H1 (cell line): Measurements from ENCODE around the gene GREM2. TPM values are rescaled to one million over a fixed set of nuclear protein-coding genes. Genes with fewer than 3 reads are reported as not detected.
A peak's percentile ranks its signal among the peaks of the same experiment; 100 is the strongest.

Source experiments
- CTCF ChIA-PET: fragments of 300-600 bp; sonication (Branson Sonifier 250); formaldehyde crosslinking; loops from one replicate; lab custom pipeline; 2021; ENCODE audit not compliant: partially characterized antibody; lab: Charles Lee
- POLR2A ChIA-PET: fragments of 300-600 bp; sonication (Branson Sonifier 250); formaldehyde crosslinking; loops from one replicate; lab custom pipeline; 2021; ENCODE audit warnings: inconsistent platforms; ENCODE audit not compliant: partially characterized antibody; lab: Charles Lee
- DNase-seq, 2 experiments: peaks; one replicate each; pipeline versions ENCODE4 v3.0.0 to v3.0.0-alpha.2; 2010 to 2022; ENCODE audit warnings: low spot score in 2 of 2, low read depth in 1 of 2, mixed read lengths in 1 of 2
- FAIRE-seq: peaks from 2 replicates; lab custom pipeline; 2011; peaks lifted over from hg19 to GRCh38; lab: Jason Lieb, UNC
- H2AFZ ChIP-seq: 2 replicates; pipeline ENCODE4 v1.8.1; 2012; ENCODE audit warnings: low read length, inconsistent platforms
- H2AK5ac ChIP-seq: 2 replicates; pipeline ENCODE4 v1.6.1; 2013; ENCODE audit warnings: low read depth, low read length
- H2BK120ac ChIP-seq: replicated peaks from 2 replicates; pipeline ENCODE3; 2013; ENCODE audit warnings: low read depth, low read length, inconsistent platforms
- H2BK12ac ChIP-seq: 2 replicates; pipeline ENCODE4 v1.6.1; 2013; ENCODE audit warnings: low read depth, low read length
- H2BK15ac ChIP-seq: 2 replicates; pipeline ENCODE4 v1.6.1; 2013; ENCODE audit warnings: low read length
- H2BK20ac ChIP-seq: 2 replicates; pipeline ENCODE4 v1.6.1; 2013; ENCODE audit warnings: low read length
- H2BK5ac ChIP-seq: 2 replicates; pipeline ENCODE4 v1.6.1; 2013; ENCODE audit warnings: low read depth, low read length
- H3K14ac ChIP-seq: 2 replicates; pipeline ENCODE4 v1.6.1; 2013; ENCODE audit warnings: inconsistent platforms; ENCODE audit not compliant: insufficient read length
- H3K18ac ChIP-seq: 2 replicates; pipeline ENCODE4 v1.6.1; 2013; ENCODE audit warnings: low read length; ENCODE audit errors: extremely low read depth
- H3K23ac ChIP-seq: 2 replicates; pipeline ENCODE4 v1.6.1; 2013; ENCODE audit warnings: inconsistent platforms; ENCODE audit not compliant: insufficient read length
- H3K23me2 ChIP-seq: 2 replicates; pipeline ENCODE4 v1.6.1; 2013; ENCODE audit warnings: low read depth, low read length
- H3K27ac ChIP-seq: 2 replicates; pipeline ENCODE4 v1.6.1; 2011; ENCODE audit warnings: low read depth, low read length, inconsistent platforms
- H3K27me3 ChIP-seq, 4 experiments: replicated peaks in 1 of 4; 1 replicate in 1 of 4; 2 replicates in 3 of 4; pipeline versions ENCODE4 v1.6.1 to v1.8.1; 2011 to 2013; ENCODE audit warnings: low read length in 3 of 4, mild to moderate bottlenecking in 3 of 4, inconsistent platforms in 2 of 4, mixed read lengths in 2 of 4, moderate library complexity in 1 of 4; ENCODE audit not compliant: control insufficient read depth in 3 of 4, insufficient read depth in 3 of 4; ENCODE audit errors: extremely low read depth in 1 of 4
- H3K36me3 ChIP-seq, 4 experiments: 2 replicates each; pipeline versions ENCODE4 v1.6.1 to v1.8.1; 2011 to 2013; ENCODE audit warnings: mild to moderate bottlenecking in 4 of 4, low read length in 3 of 4, moderate library complexity in 2 of 4, control low read depth in 1 of 4, inconsistent platforms in 1 of 4; ENCODE audit not compliant: insufficient read depth in 4 of 4, control insufficient read depth in 2 of 4
- H3K4ac ChIP-seq: replicated peaks from 2 replicates; pipeline ENCODE3; 2013; ENCODE audit warnings: low read length, low read depth, mixed read lengths, inconsistent platforms; ENCODE audit not compliant: insufficient read length
- H3K4me1 ChIP-seq, 4 experiments: replicated peaks in 1 of 4; 1 replicate in 1 of 4; 2 replicates in 3 of 4; pipeline versions ENCODE4 v1.6.1 to v1.8.1; 2011 to 2013; ENCODE audit warnings: low read length in 3 of 4, inconsistent platforms in 2 of 4, mixed read lengths in 1 of 4; ENCODE audit not compliant: insufficient read depth in 4 of 4, control insufficient read depth in 3 of 4
- H3K4me2 ChIP-seq, 2 experiments: 2 replicates each; pipeline versions ENCODE4 v1.6.1 to v1.8.1; 2011 to 2013; ENCODE audit warnings: low read depth in 2 of 2, low read length in 2 of 2, control low read depth in 1 of 2, inconsistent platforms in 1 of 2, mild to moderate bottlenecking in 1 of 2; ENCODE audit not compliant: insufficient read depth in 1 of 2
- H3K4me3 ChIP-seq, 4 experiments: fragments of 200-600, 300-600 bp in 1 of 4; sonication (generic), shearing (Covaris generic), sonication (Bioruptor Twin) in 1 of 4; 2 replicates each; pipeline versions ENCODE4 v1.5.1 to v1.8.1; 2011 to 2016; ENCODE audit warnings: low read length in 4 of 4, low read depth in 3 of 4, control low read depth in 2 of 4, inconsistent platforms in 2 of 4, mild to moderate bottlenecking in 2 of 4, mixed read lengths in 1 of 4, moderate library complexity in 1 of 4; ENCODE audit not compliant: insufficient read depth in 2 of 4; ENCODE audit errors: extremely low read depth in 1 of 4
- H3K56ac ChIP-seq: replicated peaks from 2 replicates; pipeline ENCODE3; 2013; ENCODE audit warnings: low read depth, mild to moderate bottlenecking, mixed read lengths, low read length, inconsistent platforms; ENCODE audit not compliant: insufficient read length
- H3K79me1 ChIP-seq: 2 replicates; pipeline ENCODE4 v1.6.1; 2013; ENCODE audit warnings: low read depth, low read length, control low read depth
- H3K79me2 ChIP-seq, 2 experiments: 2 replicates each; pipeline versions ENCODE4 v1.6.1 to v1.8.1; 2012 to 2013; ENCODE audit warnings: low read length in 2 of 2, mild to moderate bottlenecking in 2 of 2, inconsistent platforms in 1 of 2; ENCODE audit not compliant: insufficient read depth in 2 of 2, control insufficient read depth in 1 of 2
- H3K9ac ChIP-seq, 4 experiments: replicated peaks in 1 of 4; 1 replicate in 1 of 4; 2 replicates in 3 of 4; pipeline versions ENCODE4 v1.6.1 to v1.8.1; 2011 to 2013; ENCODE audit warnings: low read depth in 3 of 4, low read length in 3 of 4, control low read depth in 2 of 4, mild to moderate bottlenecking in 2 of 4, moderate library complexity in 2 of 4, inconsistent platforms in 1 of 4; ENCODE audit errors: extremely low read depth in 1 of 4
- H3K9me3 ChIP-seq, 2 experiments: 2 replicates each; pipeline versions ENCODE4 v1.6.1 to v1.8.1; 2012 to 2013; ENCODE audit warnings: mild to moderate bottlenecking in 2 of 2, moderate library complexity in 2 of 2, control low read depth in 1 of 2, inconsistent platforms in 1 of 2, low read depth in 1 of 2, low read length in 1 of 2, mixed read lengths in 1 of 2; ENCODE audit not compliant: insufficient read depth in 2 of 2
- H4K20me1 ChIP-seq, 2 experiments: replicated peaks in 1 of 2; 2 replicates each; pipeline versions ENCODE3 to v1.8.1; 2011 to 2013; ENCODE audit warnings: inconsistent platforms in 2 of 2, low read length in 2 of 2, mild to moderate bottlenecking in 1 of 2; ENCODE audit not compliant: insufficient read depth in 2 of 2, control insufficient read depth in 1 of 2
- H4K5ac ChIP-seq: 2 replicates; pipeline ENCODE4 v1.6.1; 2013; ENCODE audit warnings: low read length, low read depth, mixed read lengths, inconsistent platforms; ENCODE audit not compliant: insufficient read length
- H4K8ac ChIP-seq: 2 replicates; pipeline ENCODE4 v1.8.0; 2013; ENCODE audit warnings: mild to moderate bottlenecking, moderate library complexity, low read length, inconsistent platforms; ENCODE audit not compliant: insufficient read depth; ENCODE audit errors: extremely low read depth
- H4K91ac ChIP-seq: replicated peaks from 2 replicates; pipeline ENCODE3; 2013; ENCODE audit warnings: low read length, mixed read lengths, inconsistent platforms; ENCODE audit not compliant: insufficient read length
- ASH2L ChIP-seq: fragments of 200-600, 300-600 bp; sonication (generic); IDR thresholded peaks from one replicate; pipeline ENCODE4 v1.7.1; 2017; ENCODE audit warnings: low read length
- WGBS, 2 experiments: shearing (Covaris generic) in 1 of 2; methylation state at CpG; one replicate each; pipeline versions ENCODE4 v1.1.6 to v1.1.7; 2013 to 2015; ENCODE audit warnings: low lambda C conversion rate in 2 of 2, mixed read lengths in 2 of 2, inconsistent platforms in 1 of 2, low coverage in 1 of 2, missing lambda C conversion rate in 1 of 2; ENCODE audit not compliant: insufficient replicate concordance in 2 of 2, insufficient coverage in 1 of 2, insufficient read length in 1 of 2; ENCODE audit errors: extremely low coverage in 1 of 2, missing lambda C conversion rate in 1 of 2; 5-methylcytosine and 5-hydroxymethylcytosine counted together
- polyA plus RNA-seq, 7 experiments: library from polyadenylated mRNA; depleted of rRNA in 3 of 7; stranded (reverse) in 5 of 7; unstranded in 2 of 7; fragments of >200 nt in 5 of 7; fragments of 200-250 nt in 2 of 7; gene quantifications; 1 replicate in 5 of 7; 2 replicates in 1 of 7; 4 replicates in 1 of 7; pipeline versions ENCODE4 v1.2.1 to v1.2.3, GENCODE V29; 2011 to 2013; ENCODE audit warnings: missing spikeins in 2 of 7, mixed read lengths in 2 of 7
- total RNA-seq: library from RNA; stranded (reverse); fragmentation: NEBNext Ultra II Directional; extraction: Animal tissue kit (Norgen Biotek cat#: 25700); gene quantifications from 2 replicates; pipeline ENCODE4 v1.2.1, GENCODE V29; 2021
- TF ChIP-seq, protein P1 (sequence below): IDR thresholded peaks from 2 replicates; pipeline ENCODE4 v1.6.1; 2012; ENCODE audit warnings: inconsistent platforms

The GREM2 gene
- total and polyA plus RNA-seq, 2 of the 8 experiments (the other 6 are each of a cell fraction or from before 2014, with no cell fraction given) = 0.05 TPM; not detected in 1

DNA sequence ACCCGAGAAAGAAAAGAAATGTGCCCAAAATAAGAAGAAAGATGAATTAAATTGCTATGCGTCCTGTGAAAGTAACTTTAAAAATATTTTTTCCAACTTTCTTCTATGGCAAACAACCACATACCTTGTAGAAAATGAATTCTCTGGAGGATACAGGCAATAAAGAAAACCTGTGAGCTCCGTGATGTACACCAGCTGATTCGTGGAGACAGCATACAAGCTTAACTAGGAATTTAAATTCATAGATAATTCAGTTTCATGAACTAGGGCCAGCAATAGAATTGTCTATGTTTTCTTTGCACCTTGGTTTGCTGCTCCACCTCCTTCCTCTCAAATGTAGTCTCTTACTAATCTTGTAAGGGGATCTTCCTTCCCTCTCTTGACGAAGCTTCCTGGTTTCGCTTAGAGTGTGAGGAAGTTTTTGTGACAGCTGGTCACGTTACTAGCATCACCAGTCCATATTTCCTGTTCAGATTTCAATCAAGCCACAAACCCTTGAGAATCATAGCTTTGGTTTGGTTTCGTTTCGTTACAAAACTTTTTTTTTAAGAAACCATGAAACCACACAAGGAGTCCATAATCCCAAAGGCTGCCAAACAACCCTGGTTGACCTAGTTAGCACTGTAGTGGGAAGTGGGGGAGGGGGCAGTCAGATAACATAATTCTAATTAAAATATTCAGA lies 35.8 kb downstream of the GREM2 start:
- H4K8ac ChIP-seq = no peak overlapping the region
- no peak overlapping the region for H3K23ac ChIP-seq
- no peak overlapping the region for H2BK120ac ChIP-seq
- H3K36me3 ChIP-seq = no peaks in the 10 kb centered on the region
- no peak overlapping the region for H3K56ac ChIP-seq
- no peak overlapping the region for H3K27ac ChIP-seq
- no peak overlapping the region for H4K5ac ChIP-seq
- no peak overlapping the region for H2BK15ac ChIP-seq
- H3K18ac ChIP-seq = no peak overlapping the region
- H3K14ac ChIP-seq = no peak overlapping the region
- no peak overlapping the region; a peak in 1 of 7 replicates for H3K9ac ChIP-seq
- H3K79me1 ChIP-seq = no peaks in the 10 kb centered on the region
- no peak overlapping the region for H2BK5ac ChIP-seq
- H2AK5ac ChIP-seq = no peak overlapping the region
- no peaks in the 10 kb centered on the region for H4K20me1 ChIP-seq
- H3K79me2 ChIP-seq = no peaks in the 10 kb centered on the region
- no peak overlapping the region for H2BK20ac ChIP-seq
- no peak for DNase-seq
- no peaks in the 10 kb centered on the region for H3K4me1 ChIP-seq
- ChIA-PET POLR2A (no interaction called here), CTCF (interaction anchor here (0.7 kb wide), 2 partner anchors 115 to 116 kb away, joined by 3 read pairs; no protein-coding TSS in a partner anchor)
- H3K9me3 ChIP-seq = no peaks in the 10 kb centered on the region
- no peak overlapping the region for H4K91ac ChIP-seq
- H3K23me2 ChIP-seq = no peaks in the 10 kb centered on the region
- no peaks in the 10 kb centered on the region for H3K27me3 ChIP-seq
- FAIRE-seq = no peak
- no peak overlapping the region for H3K4me3 ChIP-seq
- WGBS, 2 experiments = 88% methylated on average over 9 of the region's 9 CpGs; no CpG with 5 or more reads in 1 of the 2 experiments
- H3K4me2 ChIP-seq = no peak overlapping the region
- peak overlapping the region; percentile 69; the same call in 1 of the 2 replicates for H2BK12ac ChIP-seq
- peak overlapping the region; percentile 99 for H2AFZ ChIP-seq
- TF ChIP-seq ASH2L = peak; percentile 47
- TF ChIP-seq, protein P1, sequence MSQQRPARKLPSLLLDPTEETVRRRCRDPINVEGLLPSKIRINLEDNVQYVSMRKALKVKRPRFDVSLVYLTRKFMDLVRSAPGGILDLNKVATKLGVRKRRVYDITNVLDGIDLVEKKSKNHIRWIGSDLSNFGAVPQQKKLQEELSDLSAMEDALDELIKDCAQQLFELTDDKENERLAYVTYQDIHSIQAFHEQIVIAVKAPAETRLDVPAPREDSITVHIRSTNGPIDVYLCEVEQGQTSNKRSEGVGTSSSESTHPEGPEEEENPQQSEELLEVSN = no peak
- H3K4ac ChIP-seq = no peak overlapping the region
